CD4-positive, alpha-beta T cell treated with Interleukin-1 beta for 1 hour (primary cell): ENCODE results near the gene UBE2D4.
A peak's percentile ranks its signal among the peaks of the same experiment; 100 is the strongest.
"Not testable (repeated sequence)": the region's sequence is repeated elsewhere in the genome, so short reads cannot be mapped to it uniquely, and the experiment has no call there.

Source experiments
- DNase-seq, 2 donors: peaks; one replicate each; pipeline ENCODE4 v3.0.0-alpha.2; 2020 to 2022

UBE2D4 gene

GRCh38 chr7:43914795-43915194 is 11.4 kb upstream of the UBE2D4 start:
- no peak for DNase-seq

- DNase-seq, result no peak
These were observed 10.3 kb upstream of the UBE2D4 start for GRCh38 chr7:43915907-43916306.

- no peak for DNase-seq
These were observed 4.8 kb upstream of the UBE2D4 start for GRCh38 chr7:43921423-43921822.

GRCh38 chr7:43922726-43923125 is 3.5 kb upstream of the UBE2D4 start:
- DNase-seq, result no peak

GRCh38 chr7:43926798-43927123 is 525 bp downstream of the UBE2D4 start:
- DNase-seq, result no peak

- DNase-seq, result no peak
These were observed 1.6 kb downstream of the UBE2D4 start for GRCh38 chr7:43927810-43928209.

GRCh38 chr7:43929529-43930457 is 3.6 kb downstream of the UBE2D4 start:
- no peak for DNase-seq

- peak in 1 of 2 donors; percentile 6 for DNase-seq
These were observed 5.1 kb downstream of the UBE2D4 start for GRCh38 chr7:43931346-43931745.

DNA sequence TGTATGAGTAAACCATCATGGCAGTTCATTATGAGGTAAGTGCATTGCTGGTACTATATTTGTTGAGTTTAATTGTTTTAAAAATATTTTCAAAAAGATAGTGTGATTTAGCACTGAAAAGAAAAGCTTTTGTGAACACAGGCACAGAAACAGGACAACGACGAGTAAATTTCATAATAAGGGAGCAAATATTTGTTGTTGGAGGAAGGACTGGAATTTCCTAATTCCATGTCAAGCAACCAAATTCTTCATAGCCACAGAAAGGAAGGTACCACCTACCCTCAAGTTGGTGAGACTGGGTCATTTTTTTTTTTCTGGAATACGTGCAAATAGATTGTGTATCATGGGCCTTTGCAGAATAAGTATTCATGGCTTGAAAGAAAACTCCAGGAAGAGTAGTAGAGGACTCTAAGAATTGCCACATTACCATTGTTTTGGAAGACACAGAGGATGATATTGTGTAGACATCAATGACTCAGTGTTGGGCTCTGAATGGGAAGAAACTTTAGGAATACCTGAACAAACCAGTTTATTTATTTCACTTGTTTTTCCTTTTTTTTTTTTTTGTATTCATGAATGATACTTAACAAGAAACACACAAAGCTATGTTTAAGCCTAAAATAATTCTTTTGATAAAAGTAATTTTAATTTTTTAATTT is 7.8 kb downstream of the UBE2D4 start:
- no peak for DNase-seq

- no peak for DNase-seq
These were observed 11.2 kb downstream of the UBE2D4 start for GRCh38 chr7:43937444-43937843.

DNA sequence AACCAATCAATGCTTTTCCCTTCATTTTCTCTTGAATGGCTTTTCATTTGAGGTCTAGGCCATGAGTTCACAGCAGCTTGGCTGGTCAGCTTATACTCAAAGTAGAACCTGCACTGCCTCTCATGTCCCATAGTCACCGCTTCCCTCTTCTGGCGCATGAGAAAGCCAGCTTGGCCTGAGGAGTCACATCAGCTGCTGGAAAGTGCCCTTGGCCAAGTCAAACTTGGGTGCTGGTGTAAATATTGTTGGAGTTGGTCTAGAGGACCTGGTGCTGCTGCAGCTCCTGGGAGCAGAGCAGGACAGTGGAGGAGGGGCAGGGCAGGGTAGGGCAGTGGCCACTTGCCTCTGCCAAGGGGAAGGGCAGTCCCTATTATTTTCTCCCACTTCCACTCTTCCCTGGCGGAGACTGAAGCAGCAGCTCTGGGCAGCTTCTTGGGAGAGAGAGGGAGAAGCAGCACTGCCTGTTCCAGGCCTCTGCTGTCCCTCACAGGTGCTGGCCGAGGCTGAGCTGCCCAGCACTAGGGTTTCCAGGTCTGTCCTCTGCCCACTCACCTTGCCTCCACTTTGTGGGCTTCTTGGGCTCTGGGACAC is 12.8 kb downstream of the UBE2D4 start:
- DNase-seq, result no peak

- DNase-seq, result no peak
These were observed 16.0 kb downstream of the UBE2D4 start for GRCh38 chr7:43942250-43942649.

DNA sequence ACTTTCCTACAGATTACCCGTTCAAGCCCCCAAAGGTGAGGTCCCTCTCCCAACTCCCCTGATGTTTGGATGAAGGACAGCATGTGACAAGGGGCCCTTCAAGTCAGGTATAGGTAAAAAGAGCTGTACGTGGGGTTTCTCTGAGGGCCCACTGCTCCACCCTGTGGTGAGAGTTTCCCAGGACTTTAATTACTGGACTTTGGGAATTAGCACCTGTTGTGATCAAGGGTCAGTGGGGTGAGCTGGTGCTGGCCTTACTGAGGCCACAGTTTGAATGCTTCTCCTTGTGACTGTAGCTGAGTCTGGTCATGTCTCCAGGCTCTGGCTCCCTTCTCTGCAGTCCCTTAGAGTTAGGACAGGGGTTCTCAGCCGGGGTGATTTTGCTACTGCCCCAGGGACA is 16.8 kb downstream of the UBE2D4 start:
- DNase-seq, result no peak

DNA sequence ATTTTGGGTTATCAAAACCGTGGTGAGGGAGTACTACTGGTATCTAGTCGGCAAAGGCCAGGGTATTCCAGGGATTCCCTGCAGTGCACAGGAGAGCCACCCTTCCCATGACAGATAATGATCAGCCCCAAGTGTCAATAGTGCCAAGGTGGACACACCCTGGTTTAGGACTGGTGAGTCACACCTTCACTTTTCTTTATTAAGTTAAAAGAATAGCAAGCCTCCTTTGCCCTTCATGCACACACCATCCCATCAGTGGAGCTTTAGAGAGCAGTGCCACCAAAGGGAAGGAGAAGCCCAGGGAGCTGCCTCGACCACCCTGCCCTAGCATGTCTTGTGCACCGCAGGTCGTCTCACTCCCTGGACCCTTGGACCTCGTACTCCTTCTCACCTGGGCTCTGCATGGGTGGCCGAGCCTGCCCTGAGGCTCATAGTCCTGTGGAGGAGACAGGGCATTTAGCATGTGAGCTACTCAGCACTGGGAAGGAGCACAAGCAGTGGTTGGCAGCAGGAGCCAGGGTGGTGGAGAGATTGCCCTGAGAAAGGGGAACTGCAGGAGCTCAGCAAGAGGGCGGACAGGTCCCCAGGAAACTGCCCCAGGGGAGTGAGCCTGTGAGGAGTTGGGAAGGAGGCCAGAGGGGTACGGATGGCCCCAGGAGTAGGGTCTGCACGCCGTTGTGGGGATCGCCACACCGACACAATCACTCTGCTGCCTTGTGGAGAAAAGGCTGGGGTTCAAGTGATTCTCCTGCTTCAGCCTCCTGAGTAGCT is 17.4 kb downstream of the UBE2D4 start:
- DNase-seq, result no peak

GRCh38 chr7:43944286-43944685 is 18.1 kb downstream of the UBE2D4 start:
- no peak for DNase-seq

GRCh38 chr7:43952028-43952427 is 25.8 kb downstream of the UBE2D4 start:
- DNase-seq, result no peak

- DNase-seq, result no peak
These were observed 26.8 kb downstream of the UBE2D4 start for GRCh38 chr7:43953071-43953470.

DNA sequence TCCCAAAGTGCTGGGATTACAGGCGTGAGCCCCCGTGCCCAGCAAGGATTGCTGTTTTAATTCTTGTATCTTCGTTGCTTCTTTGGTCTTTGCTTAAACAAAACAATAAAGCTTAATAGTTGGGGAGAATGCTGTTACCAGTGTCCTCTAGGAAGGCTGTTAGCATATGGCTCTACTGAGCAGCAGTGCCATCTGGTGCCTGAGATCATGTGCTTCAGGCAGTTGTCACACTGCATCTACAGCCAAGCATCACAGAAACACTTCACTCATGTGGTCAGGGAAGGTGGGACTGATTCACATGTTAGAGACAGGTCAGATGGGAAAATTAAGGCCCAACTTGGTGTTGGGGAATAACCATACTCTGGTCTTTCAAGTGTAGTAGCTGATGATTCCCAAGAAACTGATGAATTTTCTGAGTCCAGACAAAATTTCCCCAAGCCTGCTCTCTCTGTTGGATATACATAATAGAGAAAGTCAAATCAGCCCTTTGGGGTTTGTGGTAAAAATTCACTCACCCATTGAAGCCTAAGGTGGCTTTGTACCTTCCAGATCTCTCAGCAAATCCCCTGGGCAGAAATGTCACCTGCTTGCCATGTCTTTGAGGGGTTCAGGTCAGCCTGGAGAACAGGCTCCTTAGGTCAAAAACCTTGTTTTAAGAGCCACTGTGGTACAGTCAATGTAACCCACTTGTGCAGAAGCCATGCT is 28.4 kb downstream of the UBE2D4 start:
- DNase-seq, result no peak

- DNase-seq, result no peak
These were observed 29.8 kb downstream of the UBE2D4 start for GRCh38 chr7:43956027-43956426.

GRCh38 chr7:43960933-43961332 is 34.7 kb downstream of the UBE2D4 start:
- DNase-seq, result no peak

- not testable (repeated sequence) for DNase-seq
These were observed 40.2 kb downstream of the UBE2D4 start for GRCh38 chr7:43966392-43966791.
